Stimulated activated CD4-positive, alpha-beta T cell treated with anti-CD3 and anti-CD28 coated beads, Interleukin-12 subunit alpha, Interleukin-12 subunit beta, amount 100 ng/mL, for 4 hours (primary cell): ENCODE data around the gene RPH3AL.

Source experiments
- DNase-seq: peaks from one replicate; pipeline ENCODE4 v3.0.0-alpha.2; 2020

Gene RPH3AL

DNA sequence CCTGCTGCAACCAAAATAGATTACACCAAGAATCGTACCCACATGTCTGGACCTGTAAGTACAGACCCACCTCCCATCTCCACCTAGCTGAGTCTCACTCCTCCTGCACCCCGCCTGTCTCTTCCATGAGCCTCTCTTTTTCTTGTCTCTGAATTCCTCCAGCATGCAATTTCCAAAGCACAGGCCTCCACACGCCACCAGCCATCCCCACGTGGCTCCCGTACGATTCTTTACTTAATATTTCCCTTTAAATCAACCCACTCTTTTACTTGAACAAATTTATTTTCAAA is 1.2 kb downstream of the RPH3AL start:
- DNase-seq, result no peak

DNA sequence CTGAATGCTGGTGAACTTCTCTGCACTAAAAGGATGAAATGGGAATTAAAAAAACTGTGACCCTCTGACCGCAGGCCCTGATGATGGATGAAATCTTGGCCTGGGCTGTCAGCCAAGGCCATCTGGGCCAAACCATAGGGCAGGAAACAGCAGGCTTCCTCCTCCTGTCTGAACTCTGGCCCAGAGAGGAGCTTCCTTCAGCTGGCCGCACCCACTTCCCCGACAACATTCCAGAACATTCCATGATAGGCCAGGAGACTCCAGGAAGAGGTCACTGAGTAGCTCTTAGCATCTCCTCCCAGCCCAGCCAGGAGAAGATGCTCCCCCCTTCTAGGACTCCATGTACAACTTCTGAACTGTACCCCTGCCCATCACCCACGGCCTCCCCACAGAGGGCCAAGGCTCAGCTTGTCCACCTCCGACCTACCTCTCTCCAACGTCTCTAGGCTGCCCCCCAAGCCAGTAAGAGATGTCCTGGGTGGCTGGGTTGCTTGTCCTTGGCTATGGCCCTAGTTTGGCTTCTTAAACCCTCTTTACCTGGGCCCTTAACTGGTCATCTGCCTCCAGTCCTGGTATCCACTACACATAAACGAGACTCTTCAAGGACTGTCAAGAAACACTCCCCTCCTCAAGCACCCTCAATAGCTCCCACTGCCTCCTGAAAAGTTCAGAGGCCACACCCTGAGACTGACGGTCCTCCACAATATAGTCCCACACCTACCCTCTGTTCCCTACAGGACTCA is 1.7 kb downstream of the RPH3AL start:
- no peak for DNase-seq

DNA sequence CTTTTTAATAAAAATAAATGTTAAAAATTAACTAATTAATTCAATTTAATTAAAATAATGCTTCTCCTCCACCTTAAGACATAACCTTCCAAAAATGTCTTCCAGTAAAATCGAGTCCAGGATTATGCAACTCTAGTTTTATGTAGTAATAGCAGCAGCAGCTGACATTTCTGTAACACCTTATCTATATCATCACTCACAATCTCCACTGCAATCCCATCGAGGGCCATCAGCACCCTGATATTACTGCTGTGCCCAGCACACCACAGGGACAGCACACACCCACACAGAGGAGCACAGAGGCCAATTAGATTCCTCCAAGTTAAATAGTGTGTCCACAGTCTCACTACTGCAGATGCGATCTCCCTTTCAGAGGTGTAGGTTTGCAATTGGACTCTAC is 2.9 kb downstream of the RPH3AL start:
- no peak for DNase-seq

DNA sequence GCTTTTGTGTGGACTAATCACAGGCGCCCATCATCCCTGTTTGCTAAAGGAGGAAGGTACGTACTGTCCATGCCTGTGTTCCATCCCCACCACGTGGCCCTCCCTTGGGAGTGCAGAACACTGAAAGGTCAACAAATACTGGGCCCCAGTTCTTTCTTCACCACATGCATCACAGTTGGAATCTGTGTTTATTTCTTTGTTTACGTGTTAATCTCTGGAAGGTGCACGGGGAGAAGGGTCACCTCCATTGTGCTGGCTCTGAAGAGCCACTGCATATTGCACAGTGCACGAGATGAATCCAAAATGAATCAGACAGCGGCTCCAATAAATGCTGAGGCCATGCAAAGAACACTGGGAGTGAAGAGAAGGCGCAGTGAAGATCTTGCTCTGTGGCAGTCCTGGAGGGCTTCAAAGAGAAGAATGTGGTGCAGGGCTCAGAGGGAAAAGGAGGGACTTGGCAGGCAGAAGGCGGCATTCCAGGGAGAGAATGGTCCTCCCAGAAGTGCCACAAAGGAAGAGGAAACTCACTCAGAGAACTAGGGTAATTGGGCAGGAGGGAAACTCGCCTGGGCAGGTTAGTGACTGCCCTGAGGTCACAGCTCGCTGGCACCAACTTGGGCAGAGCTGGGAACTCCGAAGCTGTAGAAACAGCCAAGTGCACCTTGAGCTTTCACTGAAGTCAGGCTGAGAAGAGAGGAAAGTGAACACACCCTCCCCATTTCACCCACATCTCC is 3.7 kb downstream of the RPH3AL start:
- DNase-seq, result no peak

GRCh38 chr17:348012-348411 is 4.6 kb downstream of the RPH3AL start:
- no peak for DNase-seq

GRCh38 chr17:347309-347899 is 5.2 kb downstream of the RPH3AL start:
- DNase-seq, result no peak

- DNase-seq, result no peak
Observed at GRCh38 chr17:345992-346785, 6.4 kb downstream of the RPH3AL start.

GRCh38 chr17:345261-345660 is 7.3 kb downstream of the RPH3AL start:
- no peak for DNase-seq

DNA sequence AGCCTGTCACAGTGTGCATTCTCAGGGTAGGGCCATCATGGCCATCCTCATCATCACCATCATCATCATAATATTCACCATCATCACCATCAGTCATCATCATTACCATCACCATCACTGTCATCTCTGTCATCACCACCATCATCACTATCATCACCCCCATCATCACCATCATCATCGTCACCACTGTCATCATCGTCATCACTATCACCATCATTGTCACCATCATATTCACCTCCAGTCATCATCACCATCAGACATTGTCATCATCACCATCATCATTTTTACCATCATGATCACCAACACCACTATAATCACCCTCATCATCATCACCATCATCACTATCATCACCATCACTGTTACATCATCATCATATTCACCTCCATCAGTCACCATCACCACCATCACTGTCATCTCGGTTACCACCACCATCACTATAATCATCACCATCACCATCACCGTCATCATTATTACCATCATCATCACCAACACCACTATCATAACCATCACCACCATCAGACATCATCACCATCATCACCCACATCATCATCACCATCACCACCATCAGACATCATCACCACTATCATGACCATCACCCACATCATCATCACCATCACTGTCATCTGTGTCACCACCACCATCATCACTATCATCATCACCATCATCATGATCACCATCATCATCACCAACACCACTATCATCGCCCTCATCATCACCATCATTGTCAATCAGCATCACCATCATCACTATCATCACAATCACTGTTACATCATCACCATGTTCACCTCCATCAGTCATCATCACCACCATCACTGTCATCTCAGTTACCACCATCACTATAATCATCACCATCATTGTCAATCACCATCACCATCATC is 8.5 kb downstream of the RPH3AL start:
- no peak for DNase-seq

DNA sequence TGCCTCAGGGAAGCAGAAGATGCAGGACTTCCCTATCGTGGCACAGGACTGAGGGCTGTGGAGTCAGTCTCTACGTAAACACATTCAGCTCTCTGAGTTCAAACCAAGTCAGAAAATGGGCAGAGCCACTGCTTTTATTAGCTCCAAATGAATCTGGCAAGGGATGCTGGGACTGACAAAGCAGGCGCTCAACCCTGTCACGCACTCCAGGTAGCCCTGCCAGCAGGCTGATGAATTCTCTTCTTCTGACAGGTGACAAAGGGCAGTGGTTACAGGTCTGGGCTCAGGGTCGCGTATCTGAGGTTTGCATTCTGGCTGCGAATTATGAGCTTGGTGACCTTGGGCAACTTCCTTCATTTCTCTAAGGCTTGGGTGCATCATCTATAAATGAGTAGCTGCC is 9.4 kb downstream of the RPH3AL start:
- DNase-seq, result no peak

GRCh38 chr17:340074-340473 is 12.5 kb downstream of the RPH3AL start:
- no peak for DNase-seq

DNA sequence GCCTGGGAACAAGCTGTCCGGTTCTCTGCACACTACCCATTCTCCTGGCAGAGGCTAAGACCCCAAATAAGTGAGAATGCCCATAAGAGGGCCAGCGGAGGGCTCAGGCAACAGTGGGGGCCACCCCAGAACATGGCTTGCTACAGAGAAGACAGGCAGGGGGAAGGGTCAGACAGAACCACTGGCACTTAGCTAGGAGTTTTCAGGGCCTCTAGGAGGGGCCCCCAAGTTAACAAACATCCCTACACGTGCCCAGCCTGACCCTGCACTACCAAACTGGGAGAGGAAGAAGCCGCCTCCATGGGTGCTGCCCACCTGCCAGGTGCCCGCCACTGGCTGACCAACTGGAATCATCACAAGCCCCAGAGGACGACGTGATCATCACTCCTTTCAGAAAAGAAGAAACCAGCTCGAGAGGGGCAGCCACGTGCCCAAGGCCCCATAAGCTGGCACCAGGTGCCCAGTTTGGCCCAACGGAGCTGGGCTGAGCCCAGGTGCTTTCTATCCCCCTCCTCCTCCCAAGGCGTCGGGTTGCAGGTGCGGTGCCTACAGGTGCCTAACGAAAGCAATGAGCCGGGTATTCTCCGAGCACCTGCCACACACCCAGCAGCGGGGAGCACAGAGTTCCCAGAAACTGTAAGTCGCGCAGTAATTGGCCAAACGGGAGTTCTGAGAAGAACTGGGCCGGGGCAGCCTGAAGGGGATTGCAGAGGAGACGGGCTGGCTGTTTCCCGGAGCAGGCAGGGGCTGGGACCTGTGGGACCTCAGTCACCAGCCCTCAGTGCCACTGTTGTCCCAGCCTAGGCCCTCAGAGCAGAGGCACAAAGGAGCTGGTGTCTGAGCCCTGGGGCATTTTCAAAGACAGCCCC is 13.2 kb downstream of the RPH3AL start:
- no peak for DNase-seq

DNA sequence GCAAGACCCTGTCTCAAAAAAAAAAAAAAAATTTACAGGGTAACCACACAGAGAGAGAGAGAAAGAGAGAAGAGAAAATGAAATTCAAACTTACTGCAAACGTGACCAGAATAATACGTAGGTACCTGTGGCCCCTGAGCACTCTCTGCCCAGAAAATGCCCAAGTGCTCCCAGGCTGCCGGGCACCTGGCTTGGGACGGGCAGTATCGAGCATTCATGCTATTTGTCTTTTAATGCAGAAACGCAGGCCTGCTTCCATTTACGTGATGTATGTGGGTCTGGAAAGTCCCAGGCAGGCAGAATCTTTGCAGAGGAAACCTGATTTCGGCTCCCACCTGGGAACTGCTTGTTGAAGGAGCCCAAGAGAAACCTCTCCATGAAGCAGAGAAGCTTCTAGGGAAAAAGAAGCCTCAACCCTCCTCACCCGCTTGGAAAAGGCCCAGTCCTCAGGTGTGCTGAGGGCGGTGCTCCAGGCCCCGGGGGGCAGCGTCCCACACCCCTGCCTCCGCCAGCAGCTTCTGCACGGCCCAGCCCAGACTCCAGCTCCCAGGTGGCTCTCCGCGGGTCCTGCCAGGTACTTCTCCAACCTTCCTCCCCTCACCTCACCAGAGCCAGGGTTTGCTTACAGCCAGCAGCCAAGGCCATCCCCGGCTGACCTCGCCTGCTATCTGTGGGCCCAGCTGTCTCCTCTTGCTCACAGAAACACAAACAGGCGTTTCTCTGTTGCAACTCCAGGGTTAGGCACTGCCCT is 14.0 kb downstream of the RPH3AL start:
- no peak for DNase-seq

DNA sequence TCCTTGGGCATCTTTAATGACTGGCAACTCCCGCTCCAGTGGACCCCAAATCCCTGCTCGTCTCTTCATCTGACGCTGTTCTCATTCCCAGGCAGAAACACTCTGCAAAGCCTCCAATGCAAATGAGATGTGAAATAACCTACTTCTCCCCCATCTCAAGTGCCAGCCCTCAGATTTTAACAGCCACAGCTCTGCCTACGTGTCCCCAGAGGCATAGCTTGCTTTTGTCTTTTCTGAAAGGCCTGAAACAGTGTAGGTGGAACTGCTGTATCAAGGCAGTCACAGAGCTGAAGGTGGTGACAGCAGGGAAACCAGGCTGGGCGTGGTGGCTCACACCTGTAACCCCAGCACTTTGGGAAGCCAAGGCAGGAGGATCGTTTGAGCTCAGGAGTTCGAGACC is 14.7 kb downstream of the RPH3AL start:
- DNase-seq, result no peak

- no peak for DNase-seq
Observed at GRCh38 chr17:337453-337852, 15.2 kb downstream of the RPH3AL start.

GRCh38 chr17:337022-337420 is 15.6 kb downstream of the RPH3AL start:
- DNase-seq, result no peak

GRCh38 chr17:336110-337021 is 16.2 kb downstream of the RPH3AL start:
- peak; percentile 47 for DNase-seq

DNA sequence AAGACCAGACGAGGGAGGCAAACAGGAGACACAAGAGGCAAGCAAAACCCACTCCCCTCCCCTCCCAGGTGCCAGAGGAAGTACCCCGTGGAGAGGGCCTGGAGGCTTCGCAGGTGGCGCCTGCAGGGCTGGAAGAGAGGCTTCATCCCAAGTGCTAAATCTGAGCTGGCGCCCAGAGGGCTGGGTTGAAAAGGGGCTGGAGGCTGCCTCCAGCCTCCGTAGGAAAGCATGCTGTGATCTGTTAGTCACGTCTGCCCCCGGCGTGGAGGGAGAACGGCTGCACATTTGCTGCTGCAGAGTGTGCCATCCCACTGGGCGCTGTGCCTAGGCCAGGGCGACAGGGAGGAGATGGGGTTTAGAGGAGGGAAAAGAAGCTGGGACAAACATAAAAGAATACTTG is 16.9 kb downstream of the RPH3AL start:
- DNase-seq, result no peak

DNA sequence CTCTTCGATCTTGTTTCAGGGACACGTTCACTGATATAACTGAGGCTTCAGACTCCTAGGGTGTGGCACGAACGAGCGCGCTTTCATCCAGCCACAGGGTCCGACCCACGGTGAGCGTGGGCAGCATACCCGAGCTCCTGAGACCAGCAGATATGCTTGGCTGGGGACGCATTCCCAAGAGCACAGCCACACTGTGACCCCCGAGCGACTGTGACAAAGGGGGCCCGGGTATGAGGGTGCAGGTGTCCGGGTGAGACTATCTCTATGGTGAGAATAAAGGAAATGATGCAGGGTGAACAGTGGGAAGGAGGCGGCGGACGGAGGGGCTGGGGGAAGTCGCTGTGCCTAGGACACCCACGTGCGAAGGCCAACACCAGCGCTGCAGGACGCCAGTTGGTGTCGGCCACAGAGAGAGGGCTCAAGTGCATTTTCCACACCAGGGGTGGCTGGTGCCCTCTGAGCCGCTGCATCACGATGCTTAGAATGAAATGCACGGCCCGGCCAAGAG is 17.6 kb downstream of the RPH3AL start:
- DNase-seq, result no peak
